Endothelial cell (in vitro differentiated cells): ENCODE measurements around the gene C5AR2. TPM values are rescaled to one million over a fixed set of nuclear protein-coding genes. Genes with fewer than 3 reads are reported as not detected.

Experiments used
- DNase-seq: peaks from one replicate; pipeline ENCODE4 v3.0.0; 2021; ENCODE audit warnings: low spot score
- H3K27ac Mint-ChIP-seq: one replicate; pipeline ENCODE4 v1.8.0; 2021; ENCODE audit warnings: mixed read lengths, inconsistent platforms; ENCODE audit not compliant: unreplicated experiment
- H3K27me3 Mint-ChIP-seq: one replicate; pipeline ENCODE4 v1.8.0; 2021; ENCODE audit warnings: mild to moderate bottlenecking, moderate library complexity, mixed read lengths, inconsistent platforms; ENCODE audit not compliant: unreplicated experiment
- H3K36me3 Mint-ChIP-seq: one replicate; pipeline ENCODE4 v1.8.0; 2021; ENCODE audit warnings: mild to moderate bottlenecking, low read depth, mixed read lengths, inconsistent platforms; ENCODE audit not compliant: unreplicated experiment
- H3K4me1 Mint-ChIP-seq: one replicate; pipeline ENCODE4 v1.8.0; 2021; ENCODE audit warnings: mild to moderate bottlenecking, mixed read lengths, inconsistent platforms; ENCODE audit not compliant: unreplicated experiment
- H3K4me3 Mint-ChIP-seq: one replicate; pipeline ENCODE4 v1.8.0; 2021; ENCODE audit warnings: mild to moderate bottlenecking, mixed read lengths, inconsistent platforms; ENCODE audit not compliant: unreplicated experiment
- H3K9me3 Mint-ChIP-seq: one replicate; pipeline ENCODE4 v1.8.0; 2021; ENCODE audit warnings: mixed read lengths, inconsistent platforms; ENCODE audit not compliant: unreplicated experiment
- CTCF ChIP-seq: fragments of 200-600 bp; sonication (generic); IDR thresholded peaks from one replicate; pipeline ENCODE4 v1.5.0; 2021; ENCODE audit warnings: antibody characterized with exemption; ENCODE audit not compliant: unreplicated experiment
- total RNA-seq: library from RNA; stranded (reverse); fragmentation: NEBNext Ultra II Directional; extraction: Animal tissue kit (Norgen Biotek cat#: 25700); gene quantifications from one replicate; pipeline ENCODE4 v1.2.1, GENCODE V29; 2021; ENCODE audit not compliant: unreplicated experiment

Gene C5AR2
- total RNA-seq, 1 donor from 2014 or later = 0.59 TPM

GRCh38 chr19:47348819-47349795 lies 17.1 kb downstream of the C5AR2 start, which contains the start of gene DHX34:
DHX34 (plus strand) TSS chr19:47349315; CDS start chr19:47353031, 3,716 bp downstream.
- TF ChIP-seq CTCF = peak; percentile 98
- no peaks in the 10 kb centered on the region for H3K36me3 Mint-ChIP-seq
- peaks cover 7% of the 10 kb centered on the region for H3K27me3 Mint-ChIP-seq
- H3K9me3 Mint-ChIP-seq = no peaks in the 10 kb centered on the region
- H3K4me1 Mint-ChIP-seq = peaks cover 18% of the 10 kb centered on the region
- peak; percentile 97 for DNase-seq
- peak within 1 kb of the TSS; percentile 64 for H3K27ac Mint-ChIP-seq
- peak within 1 kb of the TSS; percentile 99 for H3K4me3 Mint-ChIP-seq

DNA sequence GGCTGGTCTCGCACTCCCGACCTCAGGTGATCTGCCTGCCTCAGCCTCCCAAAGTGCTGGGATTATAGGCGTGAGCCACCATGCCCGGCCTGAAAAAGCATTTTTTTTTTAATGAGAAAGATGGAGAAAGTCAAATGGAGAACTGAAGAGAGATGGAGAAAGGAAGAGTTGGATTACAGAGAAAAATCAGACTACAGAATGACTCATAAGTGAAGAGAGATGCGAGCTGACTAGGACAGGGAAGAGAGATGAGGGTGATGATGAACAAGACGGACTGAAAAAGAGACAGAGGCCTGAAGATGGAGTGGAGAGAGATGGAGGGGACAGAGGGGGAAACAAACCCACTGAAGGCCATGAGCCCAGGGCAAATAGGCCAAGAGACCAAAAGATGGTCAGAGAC lies 18.7 kb downstream of the C5AR2 start:
- TF ChIP-seq CTCF = no peak
- Mint-ChIP-seq H3K4me3 (peak overlapping the region; percentile 4), H3K9me3 (no peaks in the 10 kb centered on the region), H3K4me1 (peaks cover 18% of the 10 kb centered on the region), H3K27me3 (peaks cover 7% of the 10 kb centered on the region), H3K27ac (peak overlapping the region; percentile 0), H3K36me3 (peaks cover 5% of the 10 kb centered on the region)
- no peak for DNase-seq

GRCh38 chr19:47351548-47351947 lies 19.6 kb downstream of the C5AR2 start:
- Mint-ChIP-seq H3K9me3 (no peaks in the 10 kb centered on the region), H3K4me1 (peaks cover 18% of the 10 kb centered on the region), H3K36me3 (peaks cover 11% of the 10 kb centered on the region), H3K27ac (no peak overlapping the region), H3K27me3 (peaks cover 7% of the 10 kb centered on the region), H3K4me3 (no peak overlapping the region)
- DNase-seq = no peak
- TF ChIP-seq CTCF = no peak

DNA sequence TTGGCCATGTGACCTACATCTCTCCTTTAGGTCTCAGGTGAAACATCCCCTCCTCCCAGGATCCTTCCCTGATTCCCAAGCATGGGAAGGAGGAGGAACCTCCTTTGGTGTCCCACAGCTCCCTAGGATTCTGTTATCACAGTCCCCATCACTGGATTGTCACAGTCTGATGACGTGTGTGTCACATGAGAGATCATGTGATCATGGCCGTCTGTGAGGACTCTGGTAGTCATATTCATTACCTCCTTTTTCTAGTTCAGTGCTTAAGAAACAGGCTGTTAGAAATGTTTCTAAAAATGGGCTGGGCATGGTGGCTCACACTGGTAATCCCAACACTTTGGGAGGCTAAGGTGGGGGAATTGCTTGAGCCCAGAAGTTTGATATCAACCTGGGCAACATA lies 20.1 kb downstream of the C5AR2 start:
- no peak for TF ChIP-seq CTCF
- Mint-ChIP-seq H3K27ac (no peak overlapping the region), H3K9me3 (no peaks in the 10 kb centered on the region), H3K4me1 (peaks cover 18% of the 10 kb centered on the region), H3K36me3 (peaks cover 14% of the 10 kb centered on the region), H3K4me3 (no peak overlapping the region), H3K27me3 (peaks cover 7% of the 10 kb centered on the region)
- no peak for DNase-seq

- H3K27ac Mint-ChIP-seq = no peak overlapping the region
- peaks cover 4% of the 10 kb centered on the region for H3K27me3 Mint-ChIP-seq
- no peak overlapping the region for H3K4me3 Mint-ChIP-seq
- TF ChIP-seq CTCF = no peak
- DNase-seq = no peak
- H3K9me3 Mint-ChIP-seq = no peaks in the 10 kb centered on the region
- H3K36me3 Mint-ChIP-seq = peaks cover 20% of the 10 kb centered on the region
- H3K4me1 Mint-ChIP-seq = peaks cover 18% of the 10 kb centered on the region
Observed at GRCh38 chr19:47353307-47353712, 21.3 kb downstream of the C5AR2 start.
